Measurements from ENCODE around the gene SH3PXD2A.
A peak's percentile ranks its signal among the peaks of the same experiment; 100 is the strongest.

The SH3PXD2A gene

DNA sequence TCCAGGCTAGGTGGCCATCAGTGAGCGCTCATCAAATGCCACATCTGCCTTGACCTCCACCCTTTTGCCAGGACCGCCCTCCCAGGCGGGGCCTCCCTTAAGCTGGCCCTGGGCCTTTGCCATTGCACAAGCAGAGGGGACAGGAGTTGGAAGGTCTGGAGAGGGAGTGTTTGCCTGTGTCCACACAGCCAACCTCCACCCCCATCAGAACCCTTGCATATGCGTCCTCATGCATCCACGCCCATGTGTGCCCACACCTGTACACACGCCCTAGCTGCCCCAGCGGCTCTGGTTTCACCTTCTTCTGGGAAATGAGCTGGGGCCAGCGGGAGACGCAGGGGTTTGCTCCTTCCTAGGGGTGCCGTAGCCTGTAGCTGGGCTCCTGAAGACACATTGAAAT lies 297.9 kb downstream of the SH3PXD2A start:
- no peak overlapping the region for H2BK5ac ChIP-seq (ENCODE audit: low read length)
- H3K9ac ChIP-seq (ENCODE audit: low read length), result no peak overlapping the region
- H3K4ac ChIP-seq (ENCODE audit: low read depth, low read length), result no peak overlapping the region
- no peak overlapping the region for H3K27ac ChIP-seq (ENCODE audit: low read depth, low read length)
- H2AK5ac ChIP-seq (ENCODE audit: low read length), result no peak overlapping the region
- no peak overlapping the region for H4K8ac ChIP-seq (ENCODE audit: low read depth, low read length)
- H3K36me3 ChIP-seq (ENCODE audit: control insufficient read depth, insufficient read depth, low read length), result no peaks in the 10 kb centered on the region
- no peak overlapping the region for H4K5ac ChIP-seq (ENCODE audit: low read length)
- no peaks in the 10 kb centered on the region for H3K79me2 ChIP-seq (ENCODE audit: control insufficient read depth, insufficient read depth, low read length)
- no peak overlapping the region for H2BK120ac ChIP-seq (ENCODE audit: low read depth, low read length)
- DNase-seq, result no peak
- no peak overlapping the region for H3K4me2 ChIP-seq (ENCODE audit: low read length)
- H3K56ac ChIP-seq (ENCODE audit: low read length), result no peak overlapping the region
- H3K4me3 ChIP-seq (ENCODE audit: low read length), result no peak overlapping the region
- H3K4me1 ChIP-seq (ENCODE audit: control insufficient read depth, low read depth, low read length), result no peaks in the 10 kb centered on the region
- H3K23ac ChIP-seq (ENCODE audit: low read length), result no peak overlapping the region
- H3K79me1 ChIP-seq (ENCODE audit: low read length), result no peaks in the 10 kb centered on the region
- WGBS (ENCODE audit: extremely low coverage, insufficient coverage, low lambda C conversion rate), result no CpG with 5 or more reads among the region's 10 CpGs
- no peak overlapping the region for H3K18ac ChIP-seq (ENCODE audit: low read length)
- no peak overlapping the region for H2BK15ac ChIP-seq (replicated peaks; ENCODE audit: low read depth)
- H3K27me3 ChIP-seq (ENCODE audit: insufficient read depth, low read length, poor library complexity), result peaks cover 2% of the 10 kb centered on the region

- Histone ChIP-seq H3K4me2 (ENCODE audit: low read length) (no peak overlapping the region), H3K23ac (ENCODE audit: low read length) (no peak overlapping the region), H2AK5ac (ENCODE audit: low read length) (no peak overlapping the region), H3K9ac (ENCODE audit: low read length) (no peak overlapping the region), H3K36me3 (ENCODE audit: control insufficient read depth, insufficient read depth, low read length) (no peaks in the 10 kb centered on the region), H3K4me1 (ENCODE audit: control insufficient read depth, low read depth, low read length) (no peaks in the 10 kb centered on the region), H3K79me2 (ENCODE audit: control insufficient read depth, insufficient read depth, low read length) (no peaks in the 10 kb centered on the region), H2BK5ac (ENCODE audit: low read length) (no peak overlapping the region), H3K4ac (ENCODE audit: low read depth, low read length) (no peak overlapping the region), H3K27ac (ENCODE audit: low read depth, low read length) (no peak overlapping the region), H3K27me3 (ENCODE audit: insufficient read depth, low read length, poor library complexity) (peaks cover 2% of the 10 kb centered on the region), H3K18ac (ENCODE audit: low read length) (no peak overlapping the region), H4K5ac (ENCODE audit: low read length) (no peak overlapping the region), H3K56ac (ENCODE audit: low read length) (no peak overlapping the region), H3K79me1 (ENCODE audit: low read length) (no peaks in the 10 kb centered on the region), H4K8ac (ENCODE audit: low read depth, low read length) (no peak overlapping the region), H3K4me3 (ENCODE audit: low read length) (no peak overlapping the region), H2BK15ac (replicated peaks; ENCODE audit: low read depth) (no peak overlapping the region), H2BK120ac (ENCODE audit: low read depth, low read length) (no peak overlapping the region)
- DNase-seq, result no peak
- no CpG with 5 or more reads among the region's 12 CpGs for WGBS (ENCODE audit: extremely low coverage, insufficient coverage, low lambda C conversion rate)
Measured at GRCh38 chr10:103556383-103557007, 298.9 kb downstream of the SH3PXD2A start.

- Histone ChIP-seq H3K23ac (ENCODE audit: low read length) (no peak overlapping the region), H3K79me2 (ENCODE audit: control insufficient read depth, insufficient read depth, low read length) (no peaks in the 10 kb centered on the region), H2BK5ac (ENCODE audit: low read length) (no peak overlapping the region), H2BK120ac (ENCODE audit: low read depth, low read length) (no peak overlapping the region), H3K4me2 (ENCODE audit: low read length) (no peak overlapping the region), H3K4me3 (ENCODE audit: low read length) (no peak overlapping the region), H3K27ac (ENCODE audit: low read depth, low read length) (no peak overlapping the region), H4K5ac (ENCODE audit: low read length) (no peak overlapping the region), H3K4ac (ENCODE audit: low read depth, low read length) (no peak overlapping the region), H3K9ac (ENCODE audit: low read length) (no peak overlapping the region), H3K36me3 (ENCODE audit: control insufficient read depth, insufficient read depth, low read length) (no peaks in the 10 kb centered on the region), H3K18ac (ENCODE audit: low read length) (no peak overlapping the region), H4K8ac (ENCODE audit: low read depth, low read length) (no peak overlapping the region), H2BK15ac (replicated peaks; ENCODE audit: low read depth) (no peak overlapping the region), H2AK5ac (ENCODE audit: low read length) (no peak overlapping the region), H3K4me1 (ENCODE audit: control insufficient read depth, low read depth, low read length) (no peaks in the 10 kb centered on the region), H3K56ac (ENCODE audit: low read length) (no peak overlapping the region), H3K79me1 (ENCODE audit: low read length) (no peaks in the 10 kb centered on the region), H3K27me3 (ENCODE audit: insufficient read depth, low read length, poor library complexity) (peaks cover 2% of the 10 kb centered on the region)
- DNase-seq, result no peak
- WGBS (ENCODE audit: extremely low coverage, insufficient coverage, low lambda C conversion rate), result no CpG with 5 or more reads among the region's 11 CpGs
Measured at GRCh38 chr10:103555712-103556111, 299.7 kb downstream of the SH3PXD2A start.

DNA sequence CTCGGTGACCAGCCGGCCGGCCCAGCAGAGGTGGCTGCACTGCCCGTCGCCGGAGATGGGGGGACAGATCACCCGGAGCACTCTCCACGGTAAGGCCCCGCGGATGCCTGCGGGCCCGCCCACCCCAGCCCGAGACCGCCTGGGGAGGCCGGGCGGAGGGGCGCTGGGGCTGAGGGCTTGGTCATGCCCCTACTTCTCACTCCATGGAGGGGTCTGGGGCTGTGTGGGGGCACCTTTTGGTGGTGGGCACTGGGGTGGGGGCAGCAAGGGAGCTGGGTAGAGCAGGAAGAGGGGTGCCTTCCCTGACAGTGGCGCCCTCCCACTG lies 300.1 kb downstream of the SH3PXD2A start:
- H3K79me1 ChIP-seq (ENCODE audit: low read length), result no peaks in the 10 kb centered on the region
- H3K27ac ChIP-seq (ENCODE audit: low read depth, low read length), result no peak overlapping the region
- no peak for DNase-seq
- no peak overlapping the region for H2AK5ac ChIP-seq (ENCODE audit: low read length)
- H3K18ac ChIP-seq (ENCODE audit: low read length), result no peak overlapping the region
- H3K36me3 ChIP-seq (ENCODE audit: control insufficient read depth, insufficient read depth, low read length), result no peaks in the 10 kb centered on the region
- no peak overlapping the region for H3K23ac ChIP-seq (ENCODE audit: low read length)
- no peak overlapping the region for H2BK15ac ChIP-seq (replicated peaks; ENCODE audit: low read depth)
- no peak overlapping the region for H4K5ac ChIP-seq (ENCODE audit: low read length)
- no peak overlapping the region for H2BK5ac ChIP-seq (ENCODE audit: low read length)
- WGBS (ENCODE audit: extremely low coverage, insufficient coverage, low lambda C conversion rate), result no CpG with 5 or more reads among the region's 18 CpGs
- no peak overlapping the region for H4K8ac ChIP-seq (ENCODE audit: low read depth, low read length)
- no peaks in the 10 kb centered on the region for H3K4me1 ChIP-seq (ENCODE audit: control insufficient read depth, low read depth, low read length)
- no peak overlapping the region for H3K4me2 ChIP-seq (ENCODE audit: low read length)
- peaks cover 2% of the 10 kb centered on the region for H3K27me3 ChIP-seq (ENCODE audit: insufficient read depth, low read length, poor library complexity)
- H3K4me3 ChIP-seq (ENCODE audit: low read length), result no peak overlapping the region
- H3K79me2 ChIP-seq (ENCODE audit: control insufficient read depth, insufficient read depth, low read length), result no peaks in the 10 kb centered on the region
- H2BK120ac ChIP-seq (ENCODE audit: low read depth, low read length), result no peak overlapping the region
- H3K9ac ChIP-seq (ENCODE audit: low read length), result no peak overlapping the region
- H3K4ac ChIP-seq (ENCODE audit: low read depth, low read length), result no peak overlapping the region
- no peak overlapping the region for H3K56ac ChIP-seq (ENCODE audit: low read length)

GRCh38 chr10:103554488-103555324 lies 300.7 kb downstream of the SH3PXD2A start:
- Histone ChIP-seq H3K23ac (ENCODE audit: low read length) (no peak overlapping the region), H3K4ac (ENCODE audit: low read depth, low read length) (no peak overlapping the region), H3K18ac (ENCODE audit: low read length) (no peak overlapping the region), H3K4me2 (ENCODE audit: low read length) (no peak overlapping the region), H3K79me2 (ENCODE audit: control insufficient read depth, insufficient read depth, low read length) (no peaks in the 10 kb centered on the region), H3K4me1 (ENCODE audit: control insufficient read depth, low read depth, low read length) (no peaks in the 10 kb centered on the region), H3K27me3 (ENCODE audit: insufficient read depth, low read length, poor library complexity) (peaks cover 2% of the 10 kb centered on the region), H2BK15ac (replicated peaks; ENCODE audit: low read depth) (no peak overlapping the region), H3K56ac (ENCODE audit: low read length) (no peak overlapping the region), H2AK5ac (ENCODE audit: low read length) (no peak overlapping the region), H4K8ac (ENCODE audit: low read depth, low read length) (no peak overlapping the region), H4K5ac (ENCODE audit: low read length) (no peak overlapping the region), H3K27ac (ENCODE audit: low read depth, low read length) (no peak overlapping the region), H3K79me1 (ENCODE audit: low read length) (no peaks in the 10 kb centered on the region), H3K4me3 (ENCODE audit: low read length) (no peak overlapping the region), H3K9ac (ENCODE audit: low read length) (no peak overlapping the region), H2BK5ac (ENCODE audit: low read length) (no peak overlapping the region), H2BK120ac (ENCODE audit: low read depth, low read length) (no peak overlapping the region), H3K36me3 (ENCODE audit: control insufficient read depth, insufficient read depth, low read length) (no peaks in the 10 kb centered on the region)
- DNase-seq, result peak; percentile 67
- no CpG with 5 or more reads among the region's 44 CpGs for WGBS (ENCODE audit: extremely low coverage, insufficient coverage, low lambda C conversion rate)
